RPMI8226 (cell line): ENCODE measurements around the gene HOATZ.

Source experiments
- DNase-seq: peaks from one replicate; pipeline ENCODE4 v3.0.0-alpha.2; 2015

Gene HOATZ

DNA sequence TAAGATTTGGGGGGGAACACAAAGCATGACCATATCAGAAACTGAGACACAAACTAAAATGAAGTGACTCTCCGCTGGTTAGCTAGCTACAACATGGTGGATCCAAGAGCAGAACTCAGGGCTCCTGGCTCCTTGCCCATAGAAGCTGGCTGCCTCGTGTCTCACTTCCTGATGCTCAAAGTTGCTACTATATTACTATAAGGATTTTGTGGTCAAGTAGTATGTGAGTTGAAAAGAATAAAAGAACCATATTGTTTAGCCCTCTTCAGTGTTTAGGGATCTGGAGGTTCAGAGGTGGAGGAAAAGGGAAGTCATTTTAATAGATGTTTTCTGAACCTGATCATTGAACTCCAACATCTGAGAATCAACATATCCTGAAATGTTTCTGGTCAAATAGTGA lies 70.8 kb downstream of the HOATZ start:
- DNase-seq: peak; percentile 81

DNA sequence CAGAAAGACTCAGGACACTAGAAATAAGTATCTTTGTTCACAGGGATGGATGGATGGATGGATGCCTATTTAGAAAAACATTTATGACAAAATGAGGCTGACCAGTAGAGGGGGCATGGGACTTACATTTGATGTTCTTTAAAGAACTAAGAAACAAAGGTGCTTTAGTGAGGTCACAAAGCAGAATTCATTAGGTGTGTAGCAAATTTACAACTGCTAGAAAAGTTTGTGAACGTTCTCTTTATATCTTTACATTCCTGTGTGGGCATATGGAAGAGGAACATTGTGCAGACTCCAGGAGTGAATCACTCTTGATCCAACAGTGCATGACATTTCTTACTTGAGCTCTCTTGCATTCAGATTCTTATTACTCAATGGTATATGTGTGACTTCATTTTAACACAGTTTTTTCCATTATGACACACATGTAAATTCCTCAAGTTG lies 71.8 kb downstream of the HOATZ start:
- peak; percentile 76 for DNase-seq
